GM21423 (cell line): Measurements from ENCODE around the gene CD37.
"Not testable (repeated sequence)": the region's sequence is repeated elsewhere in the genome, so short reads cannot be mapped to it uniquely, and the experiment has no call there.

Source experiments
- ATAC-seq: cut with Tn5 transposase; IDR thresholded peaks from one replicate; pipeline ENCODE4 v1.9.1; 2021; ENCODE audit warnings: mild to moderate bottlenecking, moderate library complexity; ENCODE audit not compliant: unreplicated experiment

Gene CD37

DNA sequence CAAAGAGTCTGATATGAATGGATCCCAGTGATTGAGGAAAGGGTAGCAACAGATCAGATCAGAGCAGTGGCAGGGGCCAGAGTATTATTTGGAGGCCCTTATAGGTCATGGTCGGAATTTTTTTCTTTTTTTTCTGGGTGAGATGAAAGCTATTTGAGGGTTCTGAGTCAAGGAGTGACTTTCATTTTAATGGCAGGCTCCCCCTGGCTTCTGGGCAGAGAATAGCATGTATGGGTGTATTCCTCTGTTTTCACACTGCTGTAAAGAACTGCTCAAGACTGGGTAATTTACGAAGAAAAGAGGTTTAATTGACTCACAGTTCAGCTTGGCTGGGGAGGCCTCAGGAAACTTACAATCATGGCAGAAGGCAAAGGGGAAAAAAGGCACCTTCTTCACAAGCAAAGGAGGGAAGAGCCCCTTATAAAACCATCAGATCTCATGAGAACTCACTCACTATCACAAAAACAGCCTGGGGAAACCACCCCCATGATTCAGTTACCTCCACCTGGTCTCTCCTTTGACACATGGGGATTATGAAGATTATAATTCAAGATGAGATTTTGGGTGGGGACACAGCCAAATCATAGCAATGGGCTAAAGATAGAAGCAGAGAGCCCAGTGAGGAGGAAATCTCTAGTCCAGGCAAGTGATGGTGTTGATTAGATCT, 7.2 kb upstream of the CD37 start:
- ATAC-seq, result no peak

DNA sequence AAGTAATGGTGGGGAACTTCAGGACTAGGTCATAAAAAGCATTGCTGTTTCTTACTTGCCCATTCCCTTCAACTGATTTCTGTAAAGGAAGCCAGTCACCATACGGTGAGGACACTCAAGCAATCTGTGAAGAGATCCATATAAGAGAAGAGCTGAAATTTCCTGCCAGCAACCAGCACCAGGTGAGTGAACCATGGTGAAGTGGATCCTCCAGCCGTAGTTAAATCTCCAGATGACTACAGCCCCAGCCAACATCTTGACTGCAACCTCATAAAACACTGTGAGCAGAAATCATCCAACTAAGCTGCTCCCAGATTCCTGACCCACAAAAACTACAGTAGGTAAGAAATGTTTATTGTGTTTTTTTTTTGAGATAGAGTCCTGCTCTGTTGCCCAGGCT, 6.5 kb upstream of the CD37 start:
- ATAC-seq, result no peak

DNA sequence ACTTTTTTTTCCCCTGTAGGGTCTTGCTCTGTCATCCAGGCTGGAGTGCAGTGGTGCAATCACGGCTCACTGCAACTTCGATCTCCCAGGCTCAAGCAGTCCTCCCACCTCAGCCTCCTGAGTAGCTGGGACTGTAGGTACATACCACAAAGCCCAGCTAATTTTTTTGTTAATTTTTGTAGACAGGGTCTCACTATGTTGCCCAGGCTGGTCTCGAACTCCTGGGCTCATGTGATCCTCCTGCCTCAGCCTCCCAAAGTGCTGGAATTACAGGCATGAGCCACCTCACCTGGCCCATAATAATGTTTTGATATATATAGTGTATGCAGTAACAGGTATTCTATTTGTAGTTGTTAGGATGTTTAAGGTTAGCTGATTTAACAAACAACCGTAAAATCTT, 4.0 kb upstream of the CD37 start:
- not testable (repeated sequence) for ATAC-seq

DNA sequence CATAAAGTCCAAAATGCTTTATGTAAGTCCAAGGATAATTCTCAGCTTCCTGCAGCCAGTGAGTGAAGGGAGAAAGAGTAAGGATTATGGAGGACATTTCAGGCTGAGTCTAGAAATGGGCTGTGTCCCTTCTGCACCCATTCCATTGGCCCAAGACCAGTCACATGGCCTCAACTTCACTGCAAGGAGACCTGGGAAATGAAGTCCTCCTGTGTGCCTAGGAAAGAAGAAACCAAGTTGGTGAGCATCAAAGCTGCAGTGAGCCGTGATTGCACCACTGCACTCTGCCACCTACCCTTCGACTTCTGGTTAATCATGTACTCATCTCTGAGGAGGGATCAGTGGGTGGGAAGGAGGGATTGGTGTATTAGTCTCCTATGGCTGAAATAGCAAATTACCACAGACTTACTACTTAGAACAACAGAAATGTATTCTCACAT, 3.6 kb upstream of the CD37 start:
- ATAC-seq, result peak; percentile 36

GRCh38 chr19:49332691-49333417, 2.4 kb upstream of the CD37 start:
- ATAC-seq, result not testable (repeated sequence)

DNA sequence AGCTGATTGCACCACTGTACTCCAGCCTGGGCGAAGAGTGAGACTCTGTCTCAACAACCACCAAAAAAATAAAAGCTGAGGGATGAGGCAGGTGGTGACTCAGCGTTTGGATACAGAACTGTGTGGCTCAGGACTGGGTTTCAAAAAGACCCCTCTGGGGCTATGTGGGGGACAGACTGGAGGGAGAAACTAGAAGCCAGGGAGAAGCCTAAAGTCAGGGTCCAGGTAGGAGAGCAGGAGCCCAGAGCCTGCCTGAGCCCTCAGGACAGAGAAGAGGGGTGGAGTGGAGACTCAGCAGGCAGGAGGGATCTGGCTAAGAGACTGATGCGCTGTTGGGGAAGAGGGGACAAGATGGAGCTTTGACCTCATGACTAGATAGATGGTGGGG, 1.8 kb upstream of the CD37 start:
- peak; percentile 6 for ATAC-seq

DNA sequence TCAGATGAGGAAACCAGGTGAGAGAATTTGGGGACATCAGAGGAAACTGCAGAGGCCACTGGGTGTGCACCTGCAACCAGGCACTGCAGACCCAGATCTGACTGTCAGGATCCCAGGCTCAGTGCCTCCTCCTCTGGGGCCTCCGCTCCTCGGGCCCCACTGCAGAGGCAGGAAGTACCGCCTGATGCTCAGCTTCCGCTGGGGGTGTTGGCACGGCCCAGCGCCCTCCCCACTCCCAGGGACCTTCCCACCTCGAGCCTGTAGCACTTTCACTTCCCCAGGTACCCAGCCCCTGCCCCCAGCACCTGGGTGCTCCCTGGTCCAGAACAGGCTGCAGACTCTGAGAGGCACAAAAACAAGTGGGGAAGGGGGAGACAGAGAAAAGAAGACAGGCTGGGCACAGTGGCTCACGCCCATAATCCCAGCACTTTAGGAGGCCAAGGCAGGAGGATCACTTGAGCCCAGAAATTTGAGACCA, 1.4 kb upstream of the CD37 start:
- peak; percentile 59 for ATAC-seq

GRCh38 chr19:49335784-49336481, 727 bp downstream of the CD37 start:
- no peak for ATAC-seq

DNA sequence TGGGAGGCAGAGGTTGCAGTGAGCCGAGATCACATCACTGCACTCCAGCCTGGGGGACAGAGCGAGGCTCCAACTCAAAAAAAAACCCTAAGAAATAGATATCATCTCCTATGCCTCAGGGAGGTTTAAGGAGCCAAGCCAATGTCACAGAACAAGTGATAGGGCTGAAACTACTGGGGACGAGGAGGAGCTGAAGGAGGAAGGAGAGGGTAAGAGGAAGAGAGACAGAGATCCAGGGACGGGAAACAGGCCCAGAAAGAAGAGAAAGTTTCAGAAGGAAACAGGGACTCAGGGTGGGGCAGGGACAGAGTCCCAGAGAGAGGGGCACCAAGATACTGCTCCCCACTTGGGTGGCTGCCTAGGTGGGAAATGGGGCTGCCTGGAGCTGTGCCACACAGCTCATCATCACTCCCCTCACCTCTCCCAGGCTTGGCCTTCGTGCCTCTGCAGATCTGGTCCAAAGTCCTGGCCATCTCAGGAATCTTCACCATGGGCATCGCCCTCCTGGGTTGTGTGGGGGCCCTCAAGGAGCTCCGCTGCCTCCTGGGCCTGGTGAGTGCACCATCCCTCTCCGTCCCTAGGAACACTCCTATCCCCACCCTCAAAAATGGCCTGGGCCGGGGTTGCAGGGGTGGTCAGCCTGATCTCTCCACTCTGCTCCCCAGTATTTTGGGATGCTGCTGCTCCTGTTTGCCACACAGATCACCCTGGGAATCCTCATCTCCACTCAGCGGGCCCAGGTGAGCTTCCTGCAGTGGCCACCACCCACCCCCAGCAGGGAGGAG, 1.5 kb downstream of the CD37 start:
- ATAC-seq, result no peak

DNA sequence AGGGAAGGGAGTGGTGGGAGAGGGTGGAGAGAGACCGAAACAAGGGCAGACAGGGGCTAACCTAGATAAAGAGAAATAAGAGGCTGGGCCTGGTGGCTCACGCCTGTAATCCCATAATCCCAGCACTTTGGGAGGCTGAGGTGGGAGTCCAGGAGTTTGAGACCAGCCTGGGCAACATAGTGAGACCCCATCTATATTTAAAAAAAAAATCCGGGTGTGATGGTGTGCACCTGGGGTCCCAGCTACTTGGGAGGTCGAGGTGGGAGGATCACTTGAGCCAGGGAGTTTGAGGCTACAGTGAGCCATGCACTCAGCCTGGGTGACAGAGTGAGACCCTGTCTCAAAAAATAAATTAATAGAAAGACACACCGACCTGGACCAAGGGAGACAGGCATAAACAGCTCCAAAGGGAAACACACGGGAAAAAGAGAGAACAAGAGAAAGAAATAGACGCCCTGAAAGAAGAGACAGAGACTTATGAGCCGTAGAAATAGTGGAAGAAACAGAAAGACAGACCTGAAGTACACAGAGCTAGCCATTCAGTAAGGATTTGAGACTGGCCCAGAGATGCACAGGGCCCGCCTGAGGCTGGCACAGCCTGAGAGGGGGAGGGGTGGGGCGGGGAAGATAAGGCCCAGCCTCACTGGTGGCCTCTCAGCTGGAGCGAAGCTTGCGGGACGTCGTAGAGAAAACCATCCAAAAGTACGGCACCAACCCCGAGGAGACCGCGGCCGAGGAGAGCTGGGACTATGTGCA, 2.2 kb downstream of the CD37 start:
- ATAC-seq, result no peak

GRCh38 chr19:49338023-49338677, 2.9 kb downstream of the CD37 start:
- ATAC-seq, result no peak

DNA sequence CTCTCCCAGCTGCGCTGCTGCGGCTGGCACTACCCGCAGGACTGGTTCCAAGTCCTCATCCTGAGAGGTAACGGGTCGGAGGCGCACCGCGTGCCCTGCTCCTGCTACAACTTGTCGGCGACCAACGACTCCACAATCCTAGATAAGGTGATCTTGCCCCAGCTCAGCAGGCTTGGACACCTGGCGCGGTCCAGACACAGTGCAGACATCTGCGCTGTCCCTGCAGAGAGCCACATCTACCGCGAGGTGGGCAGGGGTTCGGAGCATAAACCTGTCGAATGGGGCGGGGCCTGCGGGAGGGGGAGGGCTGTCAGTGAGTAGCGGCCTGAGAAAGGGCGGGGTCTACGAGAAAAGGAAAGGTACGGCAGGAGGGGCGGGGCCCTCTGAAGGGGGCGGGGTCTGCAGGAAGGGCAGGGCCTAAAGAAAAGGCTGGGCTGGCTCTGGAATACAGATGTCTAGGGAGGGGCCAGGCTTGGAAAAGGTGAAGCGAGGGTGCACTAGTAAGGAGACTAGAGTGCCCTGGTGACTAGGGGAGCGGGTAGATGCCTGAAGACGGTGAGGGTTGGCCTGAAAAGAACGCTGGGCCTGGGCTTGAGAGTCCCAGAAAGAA, 3.6 kb downstream of the CD37 start:
- no peak for ATAC-seq

DNA sequence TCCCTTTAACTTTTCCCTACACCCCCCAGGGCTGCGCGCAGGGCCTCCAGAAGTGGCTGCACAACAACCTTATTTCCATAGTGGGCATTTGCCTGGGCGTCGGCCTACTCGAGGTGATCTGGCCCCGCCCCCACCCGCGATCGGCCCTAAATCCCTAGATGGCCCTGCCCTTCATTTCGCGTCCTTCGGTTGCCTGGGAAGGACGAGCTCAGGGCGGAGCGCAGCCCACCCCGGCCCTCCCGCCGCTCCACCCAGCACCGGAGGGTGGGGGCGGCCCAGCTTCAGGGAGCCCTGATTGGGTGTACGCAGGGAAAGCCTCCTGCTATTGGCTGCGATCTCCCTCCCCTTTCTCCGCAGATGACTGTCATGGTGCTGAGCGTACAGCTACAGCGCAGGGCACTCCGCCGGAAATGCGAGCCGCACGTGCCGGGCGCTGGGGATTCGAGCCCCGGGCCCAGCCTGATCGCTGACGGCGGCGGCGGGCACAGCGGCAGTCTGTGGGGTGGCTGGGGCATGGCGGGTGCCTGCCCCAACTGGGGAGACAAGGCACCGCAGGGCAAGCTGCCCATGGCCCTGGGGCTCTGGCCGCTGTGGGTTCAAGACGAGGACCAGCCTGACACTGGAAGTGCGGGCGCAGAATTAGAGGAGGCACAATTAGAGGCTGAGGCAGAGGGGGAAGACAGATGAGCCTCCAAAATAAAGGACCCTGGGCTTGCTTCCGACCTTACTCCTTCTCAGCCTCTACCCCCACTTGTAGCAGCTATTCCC, 4.3 kb downstream of the CD37 start:
- ATAC-seq, result no peak

DNA sequence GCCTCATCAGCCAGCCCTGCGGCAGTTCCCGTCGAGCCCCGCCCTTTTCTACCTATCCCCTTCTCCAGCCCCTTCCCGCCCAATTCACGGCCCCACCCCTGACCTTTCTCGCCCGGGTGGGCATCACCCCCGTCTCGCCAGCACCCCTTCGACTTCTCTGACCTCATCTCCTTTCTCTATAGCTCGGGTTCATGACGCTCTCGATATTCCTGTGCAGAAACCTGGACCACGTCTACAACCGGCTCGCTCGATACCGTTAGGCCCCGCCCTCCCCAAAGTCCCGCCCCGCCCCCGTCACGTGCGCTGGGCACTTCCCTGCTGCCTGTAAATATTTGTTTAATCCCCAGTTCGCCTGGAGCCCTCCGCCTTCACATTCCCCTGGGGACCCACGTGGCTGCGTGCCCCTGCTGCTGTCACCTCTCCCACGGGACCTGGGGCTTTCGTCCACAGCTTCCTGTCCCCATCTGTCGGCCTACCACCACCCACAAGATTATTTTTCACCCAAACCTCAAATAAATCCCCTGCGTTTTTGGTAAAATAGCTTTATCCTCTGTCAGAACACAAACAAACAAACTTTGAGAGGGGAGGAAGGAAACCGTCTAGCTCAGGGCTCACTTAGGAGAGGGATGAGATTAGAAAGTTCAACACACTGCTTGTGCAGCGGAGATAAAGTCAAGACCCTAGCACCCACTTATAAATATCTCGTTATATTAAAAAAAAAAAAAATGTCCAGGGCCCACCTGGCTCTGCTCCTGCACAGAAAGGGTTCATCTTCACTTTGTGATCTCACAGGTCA, 5.1 kb downstream of the CD37 start:
- ATAC-seq, result peak; percentile 73

DNA sequence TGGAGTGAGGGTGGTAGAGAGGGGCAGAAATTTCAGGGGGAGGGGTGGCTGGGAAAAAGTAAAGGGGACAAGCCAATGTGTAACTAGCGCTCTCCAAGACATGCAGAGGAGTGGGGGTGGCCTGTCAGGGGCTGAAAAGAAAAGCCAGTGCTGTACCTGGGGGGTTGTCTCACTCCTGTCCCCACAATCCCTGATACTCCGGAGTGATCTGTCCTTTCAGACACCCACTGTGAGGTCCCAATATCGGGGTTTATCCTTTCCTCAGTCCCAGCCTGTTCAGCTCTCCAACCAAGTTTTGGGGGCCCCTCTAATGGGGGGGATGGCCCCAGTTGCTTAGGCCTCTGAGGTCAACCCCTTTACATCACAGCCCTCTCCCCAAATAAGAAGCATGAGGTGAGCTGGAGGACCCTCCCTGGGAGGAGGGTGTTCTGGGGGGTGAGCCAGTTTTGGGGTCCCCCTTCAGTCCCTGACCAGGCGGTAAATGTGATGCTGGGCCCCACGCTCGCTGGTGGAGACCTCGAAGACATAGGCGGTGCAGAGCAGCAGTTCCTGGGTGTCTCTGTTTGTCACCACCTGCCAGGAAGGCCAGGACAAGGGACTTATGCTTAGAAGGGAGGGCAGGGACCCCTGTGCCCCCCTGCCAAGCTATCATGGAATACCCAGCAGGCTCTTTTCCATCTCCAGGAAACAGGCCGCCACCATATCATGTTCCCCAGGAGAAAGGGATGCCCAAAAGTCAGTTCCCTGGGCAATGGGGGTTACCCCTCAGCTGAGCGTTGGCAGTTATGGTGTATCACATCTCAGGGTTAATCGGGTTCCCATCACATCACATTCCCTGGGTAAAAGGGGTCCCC, 5.9 kb downstream of the CD37 start:
- ATAC-seq, result no peak

DNA sequence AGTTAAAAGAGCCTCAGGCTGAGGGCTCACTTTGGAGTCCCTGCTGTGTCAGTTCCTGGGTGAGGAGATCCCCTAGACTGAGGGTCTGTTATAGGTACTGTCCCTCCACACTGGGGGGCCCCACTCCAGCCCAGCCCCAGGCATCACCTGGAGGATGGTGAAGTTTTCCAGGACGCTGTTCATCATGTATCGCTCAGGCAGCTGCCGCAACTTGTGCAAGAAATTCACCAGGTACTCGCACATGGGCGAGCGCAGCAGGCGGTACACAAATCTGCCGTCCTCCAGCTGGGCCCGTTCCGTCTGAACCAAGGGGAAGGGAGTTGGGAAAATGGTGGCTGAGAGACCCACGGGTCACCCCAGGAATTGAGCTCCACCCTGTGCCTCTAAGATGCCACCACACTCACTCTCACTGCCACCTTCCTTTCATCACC, 7.1 kb downstream of the CD37 start:
- no peak for ATAC-seq

- ATAC-seq, result no peak
Observed at GRCh38 chr19:49343123-49343522, 7.9 kb downstream of the CD37 start.
